WI38 (cell line): ENCODE data around the gene ZNF593.

Source experiments
- H3K4me3 ChIP-seq: 2 replicates; pipeline ENCODE4 v1.5.1; 2011; ENCODE audit warnings: low read depth, mild to moderate bottlenecking, control low read depth, low read length
- CTCF ChIP-seq: IDR thresholded peaks from 2 replicates; pipeline ENCODE4 v1.5.1; 2012; ENCODE audit warnings: low read depth, mild to moderate bottlenecking, control low read depth, low read length

Gene ZNF593

GRCh38 chr1:26160527-26161414 lies 8.9 kb upstream of the ZNF593 start:
- no peak for TF ChIP-seq CTCF
- H3K4me3 ChIP-seq: no peak overlapping the region; the same call in 1 of the 2 replicates

- TF ChIP-seq CTCF: no peak
- peak overlapping the region; percentile 49 for H3K4me3 ChIP-seq
Measured at GRCh38 chr1:26161415-26162219, 8.1 kb upstream of the ZNF593 start.

- H3K4me3 ChIP-seq: peak overlapping the region; percentile 49
- TF ChIP-seq CTCF: no peak
Measured at GRCh38 chr1:26162220-26162709, 7.4 kb upstream of the ZNF593 start.

GRCh38 chr1:26163684-26164035 lies 6.0 kb upstream of the ZNF593 start:
- no peak for TF ChIP-seq CTCF
- no peak overlapping the region for H3K4me3 ChIP-seq

GRCh38 chr1:26164036-26164860 lies 5.5 kb upstream of the ZNF593 start:
- 0 out of 2 replicates have a peak, but pooled peaks have one; percentile 7 for TF ChIP-seq CTCF
- H3K4me3 ChIP-seq: no peak overlapping the region

GRCh38 chr1:26164861-26165842 lies 4.6 kb upstream of the ZNF593 start:
- H3K4me3 ChIP-seq: no peak overlapping the region
- TF ChIP-seq CTCF: no peak
